IMR-90 (cell line): ENCODE data around the gene PRKACA. TPM values are rescaled to one million over a fixed set of nuclear protein-coding genes. Genes with fewer than 3 reads are reported as not detected.

ENCODE experiments used
- ATAC-seq: fragments of 200-7000 bp; cut with Tn5 transposase; 2 replicates; pipeline ENCODE4 v1.9.1; 2020; ENCODE audit warnings: low read depth, mild to moderate bottlenecking, moderate library complexity
- BruUV-seq: library from RNA; stranded (reverse); fragments of 400-500 nt; replicated peaks from 2 replicates; lab custom pipeline; 2021; lab: Mats Ljungman, UMichigan
- CTCF ChIA-PET: fragments of 300-600 bp; formaldehyde crosslinking; extraction: SDS; loops from one replicate; lab custom pipeline; 2021; ENCODE audit warnings: antibody characterized with exemption; lab: Yijun Ruan, JAX
- POLR2A ChIA-PET: fragments of 300-600 bp; sonication (Branson Sonifier 250); formaldehyde crosslinking; loops from one replicate; lab custom pipeline; 2022; ENCODE audit warnings: antibody characterized with exemption; ENCODE audit not compliant: unreplicated experiment; lab: Charles Lee
- DNase-seq: peaks from one replicate; pipeline ENCODE4 v3.0.0; 2013
- H2AFZ ChIP-seq: replicated peaks from 2 replicates; pipeline ENCODE3; 2013; ENCODE audit warnings: low read length, mild to moderate bottlenecking; ENCODE audit not compliant: poor library complexity
- H2AK5ac ChIP-seq: 2 replicates; pipeline ENCODE4 v1.6.1; 2013; ENCODE audit warnings: low read depth, low read length, inconsistent platforms
- H2AK9ac ChIP-seq: replicated peaks from 2 replicates; pipeline ENCODE3; 2013; ENCODE audit warnings: mild to moderate bottlenecking, low read depth, low read length, moderate library complexity; ENCODE audit not compliant: poor library complexity
- H2BK120ac ChIP-seq: 2 replicates; pipeline ENCODE4 v1.6.1; 2013; ENCODE audit warnings: low read depth, low read length, inconsistent platforms
- H2BK15ac ChIP-seq: 3 replicates; pipeline ENCODE4 v1.6.1; 2013; ENCODE audit warnings: low read depth, low read length, inconsistent platforms
- H2BK20ac ChIP-seq: 2 replicates; pipeline ENCODE4 v1.6.1; 2013; ENCODE audit warnings: low read depth, mild to moderate bottlenecking, inconsistent platforms, low read length, moderate library complexity
- H2BK5ac ChIP-seq: 2 replicates; pipeline ENCODE4 v1.6.1; 2013; ENCODE audit warnings: mild to moderate bottlenecking, low read depth, low read length, inconsistent platforms; ENCODE audit not compliant: poor library complexity, severe bottlenecking
- H3K14ac ChIP-seq: replicated peaks from 2 replicates; pipeline ENCODE4 v1.6.1; 2013; ENCODE audit warnings: low read depth, low read length, inconsistent platforms
- H3K18ac ChIP-seq: 2 replicates; pipeline ENCODE4 v1.6.1; 2013; ENCODE audit warnings: low read depth, low read length, control low read depth
- H3K23ac ChIP-seq: 2 replicates; pipeline ENCODE4 v1.6.1; 2013; ENCODE audit warnings: low read depth, low read length, inconsistent platforms
- H3K27ac ChIP-seq: 2 replicates; pipeline ENCODE4 v1.5.1; 2013; ENCODE audit warnings: mild to moderate bottlenecking, control low read depth, low read length; ENCODE audit not compliant: insufficient read depth
- H3K27me3 ChIP-seq: 2 replicates; pipeline ENCODE4 v1.6.1; 2013; ENCODE audit warnings: low read length; ENCODE audit not compliant: control insufficient read depth, insufficient read depth
- H3K36me3 ChIP-seq: 2 replicates; pipeline ENCODE4 v1.6.1; 2013; ENCODE audit warnings: low read length, mixed read lengths; ENCODE audit not compliant: control insufficient read depth, insufficient read depth
- H3K4ac ChIP-seq: 2 replicates; pipeline ENCODE4 v1.6.1; 2013; ENCODE audit warnings: low read depth, low read length, inconsistent platforms
- H3K4me1 ChIP-seq: 2 replicates; pipeline ENCODE4 v1.6.1; 2013; ENCODE audit warnings: low read length, mixed read lengths; ENCODE audit not compliant: control insufficient read depth, insufficient read depth
- H3K4me2 ChIP-seq: 2 replicates; pipeline ENCODE4 v1.6.1; 2013; ENCODE audit warnings: low read depth, mild to moderate bottlenecking, control low read depth, low read length, moderate library complexity
- H3K4me3 ChIP-seq: 2 replicates; pipeline ENCODE4 v1.5.1; 2013; ENCODE audit warnings: low read depth, mild to moderate bottlenecking, control low read depth, low read length, moderate library complexity; ENCODE audit not compliant: insufficient read depth
- H3K56ac ChIP-seq: 2 replicates; pipeline ENCODE4 v1.6.1; 2013; ENCODE audit warnings: low read length, inconsistent platforms; ENCODE audit not compliant: insufficient read depth; ENCODE audit errors: extremely low read depth
- H3K79me1 ChIP-seq, 2 experiments: 2 replicates each; pipeline ENCODE4 v1.6.1; 2013; ENCODE audit warnings: low read length in 2 of 2, inconsistent platforms in 1 of 2, low read depth in 1 of 2
- H3K9ac ChIP-seq: 2 replicates; pipeline ENCODE4 v1.6.1; 2013; ENCODE audit warnings: low read depth, low read length, control low read depth
- H3K9me1 ChIP-seq: 2 replicates; pipeline ENCODE4 v1.6.1; 2013; ENCODE audit warnings: low read length, inconsistent platforms; ENCODE audit not compliant: insufficient read depth
- H3K9me3 ChIP-seq: 2 replicates; pipeline ENCODE4 v1.6.1; 2013; ENCODE audit warnings: low read length; ENCODE audit not compliant: control insufficient read depth, insufficient read depth
- H4K20me1 ChIP-seq: 2 replicates; pipeline ENCODE4 v1.6.1; 2013; ENCODE audit warnings: low read length, inconsistent platforms; ENCODE audit not compliant: insufficient read depth
- H4K5ac ChIP-seq: 2 replicates; pipeline ENCODE4 v1.6.1; 2013; ENCODE audit warnings: mild to moderate bottlenecking, low read depth, low read length, control low read depth
- H4K8ac ChIP-seq, 2 experiments: 2 replicates each; pipeline ENCODE4 v1.6.1; 2013; ENCODE audit warnings: low read depth in 2 of 2, low read length in 2 of 2, control low read depth in 1 of 2, inconsistent platforms in 1 of 2
- H4K91ac ChIP-seq: 2 replicates; pipeline ENCODE4 v1.6.1; 2013; ENCODE audit warnings: low read depth, low read length, inconsistent platforms; ENCODE audit not compliant: insufficient read depth
- BHLHE40 ChIP-seq: fragments of 150-350 bp; IDR thresholded peaks from 2 replicates; pipeline ENCODE4 v1.6.1; 2016; ENCODE audit warnings: mild to moderate bottlenecking, low read depth, low read length
- CEBPB ChIP-seq: IDR thresholded peaks from 2 replicates; pipeline ENCODE4 v1.6.1; 2012; ENCODE audit warnings: low read depth, low read length, improper control_type of control experiment
- CHD1 ChIP-seq: IDR thresholded peaks from 2 replicates; pipeline ENCODE4 v1.6.1; 2012; ENCODE audit warnings: low read depth, low read length, improper control_type of control experiment
- CTCF ChIP-seq: conservative IDR thresholded peaks from 2 replicates; pipeline ENCODE4 v1.5.1; 2012; ENCODE audit warnings: mild to moderate bottlenecking, low read depth, low read length, improper control_type of control experiment
- FOS ChIP-seq: fragments of 150-350 bp; IDR thresholded peaks from 2 replicates; pipeline ENCODE4 v1.6.1; 2016; ENCODE audit warnings: low read depth, low read length
- MAFK ChIP-seq: IDR thresholded peaks from 2 replicates; pipeline ENCODE4 v1.6.1; 2012; ENCODE audit warnings: low read depth, low read length, improper control_type of control experiment
- MAZ ChIP-seq: IDR thresholded peaks from 2 replicates; pipeline ENCODE4 v1.6.1; 2012; ENCODE audit warnings: low read depth, mild to moderate bottlenecking, low read length, improper control_type of control experiment, moderate library complexity, borderline replicate concordance
- MXI1 ChIP-seq: IDR thresholded peaks from 2 replicates; pipeline ENCODE4 v1.6.1; 2012; ENCODE audit warnings: low read depth, mild to moderate bottlenecking, low read length, moderate library complexity, borderline replicate concordance
- POLR2A ChIP-seq: IDR thresholded peaks from 2 replicates; pipeline ENCODE4 v1.6.1; 2012; ENCODE audit warnings: mild to moderate bottlenecking, low read depth, low read length
- RAD21 ChIP-seq: IDR thresholded peaks from 2 replicates; pipeline ENCODE4 v1.6.1; 2012; ENCODE audit warnings: low read length, improper control_type of control experiment
- RCOR1 ChIP-seq: IDR thresholded peaks from 2 replicates; pipeline ENCODE4 v1.6.1; 2012; ENCODE audit warnings: mild to moderate bottlenecking, low read length, improper control_type of control experiment; ENCODE audit not compliant: insufficient replicate concordance
- RFX5 ChIP-seq: IDR thresholded peaks from 2 replicates; pipeline ENCODE4 v1.8.0; 2012; ENCODE audit warnings: low read depth, mild to moderate bottlenecking, low read length, moderate library complexity
- SMC3 ChIP-seq: fragments of 150-350 bp; IDR thresholded peaks from 2 replicates; pipeline ENCODE4 v1.6.1; 2016; ENCODE audit warnings: low read depth, mild to moderate bottlenecking, antibody characterized with exemption, low read length, moderate library complexity
- USF2 ChIP-seq: fragments of 150-350 bp; IDR thresholded peaks from 2 replicates; pipeline ENCODE4 v1.6.1; 2017; ENCODE audit warnings: mild to moderate bottlenecking, antibody characterized with exemption, low read length, low read depth
- WGBS, 2 experiments: methylation state at CpG; one replicate each; pipeline versions ENCODE4 v1.1.5 to v1.1.7; 2013; ENCODE audit warnings: missing lambda C conversion rate in 2 of 2; ENCODE audit not compliant: insufficient read length in 1 of 2; ENCODE audit errors: extremely low coverage in 2 of 2; 5-methylcytosine and 5-hydroxymethylcytosine counted together
- dilution Hi-C: fragments of 300-500 bp; cut with HindIII; formaldehyde crosslinking; loops from one replicate; pipeline ENCODE4 v1.14.3; 2018; ENCODE audit warnings: low sequenced_read_pairs; ENCODE audit not compliant: unreplicated experiment
- in situ Hi-C: fragments of 300-500 bp; cut with MboI; formaldehyde crosslinking; loops from 3 replicates; pipeline ENCODE4 v1.14.3; 2019; ENCODE audit warnings: low sequenced_read_pairs, inconsistent platforms, mixed read lengths
- intact Hi-C: fragments of 100-400 bp; cut with micrococcal nuclease; formaldehyde crosslinking; loops from 2 replicates; pipeline ENCODE4 v1.10.0; 2022
- polyA plus RNA-seq, 3 experiments: library from polyadenylated mRNA; depleted of rRNA; stranded (reverse); fragments of >200 nt; gene quantifications; 2 replicates each; pipeline ENCODE4 v1.2.3, GENCODE V29; 2012; ENCODE audit warnings: low replicate concordance in 1 of 3
- total RNA-seq: library from RNA; depleted of rRNA; stranded (reverse); fragments of >200 nt; gene quantifications from 2 replicates; pipeline ENCODE4 v1.2.3, GENCODE V29; 2012

Gene PRKACA
- total and polyA plus RNA-seq, 2 of the 4 experiments (the other 2 are of a cell fraction): 18.1 to 94.5 TPM

- Histone ChIP-seq H3K27ac (no peak overlapping the region), H3K27me3 (no peaks in the 10 kb centered on the region), H3K14ac (no peak overlapping the region), H3K4me2 (no peak overlapping the region), H3K9me3 (no peaks in the 10 kb centered on the region), H3K4ac (no peak overlapping the region), H3K79me1 (peaks cover 0 to 4% of the 10 kb centered on the region in 2 experiments; a peak in 1 of 4 replicates), H3K9me1 (peaks cover 3% of the 10 kb centered on the region; the same call in 1 of the 2 replicates), H3K56ac (no peak overlapping the region), H3K4me3 (no peak overlapping the region), H3K9ac (no peak overlapping the region), H2BK15ac (no peak overlapping the region), H4K8ac (no peak overlapping the region), H2BK20ac (no peak overlapping the region), H3K18ac (no peak overlapping the region), H2AFZ (no peak overlapping the region), H2AK5ac (no peak overlapping the region), H4K91ac (no peak overlapping the region), H2BK5ac (no peak overlapping the region), H3K23ac (no peak overlapping the region), H4K20me1 (no peaks in the 10 kb centered on the region), H3K4me1 (no peaks in the 10 kb centered on the region), H2AK9ac (no peak overlapping the region), H3K36me3 (peaks cover 43% of the 10 kb centered on the region), H4K5ac (no peak overlapping the region), H2BK120ac (no peak overlapping the region)
- intact Hi-C loops: no loop called here
- WGBS, 2 experiments: 74% methylated on average over 7 of the region's 11 CpGs; no CpG with 5 or more reads in 1 of the 2 experiments
- no TSS peak for BruUV-seq
- dilution Hi-C loops: no loop called here
- in situ Hi-C loops: no loop called here
- POLR2A ChIA-PET: no interaction called here
- CTCF ChIA-PET: no interaction called here
- ATAC-seq (no peak), DNase-seq (no peak)
- no peak for TF ChIP-seq RAD21
- TF ChIP-seq BHLHE40: no peak
- no peak for TF ChIP-seq USF2
- no peak for TF ChIP-seq CEBPB
- TF ChIP-seq RCOR1: no peak
- TF ChIP-seq MAFK: no peak
- no peak for TF ChIP-seq MAZ
- TF ChIP-seq CHD1: no peak
- TF ChIP-seq RFX5: no peak
- TF ChIP-seq SMC3: no peak
- no peak for TF ChIP-seq FOS
- no peak for TF ChIP-seq CTCF
- no peak for TF ChIP-seq POLR2A
- TF ChIP-seq MXI1: no peak
Observed at GRCh38 chr19:14102102-14102696, 15.4 kb downstream of the PRKACA start.
